ENCODE measurements around the gene CD22. TPM values are rescaled to one million over a fixed set of nuclear protein-coding genes. Genes with fewer than 3 reads are reported as not detected.

CD22 gene
- total and polyA plus RNA-seq, 2 donors (not counting 3 experiments of a cell fraction or from before 2014, with no cell fraction given), result not detected

- dilution Hi-C loops (cut with MboI; ENCODE audit: extremely low pct_ligation_motif_present, low sequenced_read_pairs) (no loop called here), intact Hi-C loops (cut with micrococcal nuclease) (no loop called here)
- no peaks in the 10 kb centered on the region for H3K9me1 ChIP-seq (replicated peaks; ENCODE audit: control insufficient read depth, extremely low read depth, insufficient read depth, low read length)
- no peak overlapping the region for H3K9ac ChIP-seq (replicated peaks; ENCODE audit: extremely low read depth, insufficient read depth, low read length)
- H4K20me1 ChIP-seq (replicated peaks; ENCODE audit: control insufficient read depth, extremely low read depth, insufficient read depth, low read length), result no peaks in the 10 kb centered on the region
- TF ChIP-seq EZH2 (IDR thresholded peaks at IDR 0.05; ENCODE audit: borderline replicate concordance, low read depth, low read length, severe bottlenecking) (no peak), POLR2A (IDR thresholded peaks at IDR 0.05; ENCODE audit: low read depth, low read length) (no peak), JUN (IDR thresholded peaks at IDR 0.05; ENCODE audit: borderline replicate concordance, insufficient read depth, insufficient read length, low read depth) (no peak)
- H3K27me3 ChIP-seq (ENCODE audit: control insufficient read depth in 2 of 2, insufficient read depth in 2 of 2, low read length in 2 of 2), result peaks cover 1 to 8% of the 10 kb centered on the region in 2 experiments
- H3K4me3 ChIP-seq (replicated peaks in 1 of 3; ENCODE audit: insufficient read depth in 1 of 3, low read depth in 1 of 3, low read length in 3 of 3), result no peak overlapping the region
- H3K4me2 ChIP-seq (ENCODE audit: insufficient read depth, low read length), result no peak overlapping the region
- no peaks in the 10 kb centered on the region for H3K9me3 ChIP-seq (replicated peaks; ENCODE audit: control insufficient read depth, insufficient read depth, low read length)
- no TSS peak for BruUV-seq (replicated peaks)
- POLR2A ChIA-PET, result no interaction called here
- H2AFZ ChIP-seq (ENCODE audit: low read depth, low read length), result no peak overlapping the region
- no peak overlapping the region for H3K27ac ChIP-seq (ENCODE audit: insufficient read depth, low read depth, low read length)
- FAIRE-seq, result no peak
- no peaks in the 10 kb centered on the region for H3K36me3 ChIP-seq (ENCODE audit: control insufficient read depth in 2 of 2, extremely low read depth in 1 of 2, insufficient read depth in 2 of 2, low read length in 2 of 2)
- H3K4me1 ChIP-seq (ENCODE audit: control insufficient read depth, extremely low read depth, insufficient read depth, low read length), result peaks cover 5% of the 10 kb centered on the region
- H3K79me2 ChIP-seq (ENCODE audit: control insufficient read depth, insufficient read depth, low read length), result no peaks in the 10 kb centered on the region
- DNase-seq (ENCODE audit: low read depth, low spot score), result no peak
- CTCF ChIA-PET, result no interaction called here
Observed at GRCh38 chr19:35322014-35322413, 7.0 kb upstream of the CD22 start.

DNA sequence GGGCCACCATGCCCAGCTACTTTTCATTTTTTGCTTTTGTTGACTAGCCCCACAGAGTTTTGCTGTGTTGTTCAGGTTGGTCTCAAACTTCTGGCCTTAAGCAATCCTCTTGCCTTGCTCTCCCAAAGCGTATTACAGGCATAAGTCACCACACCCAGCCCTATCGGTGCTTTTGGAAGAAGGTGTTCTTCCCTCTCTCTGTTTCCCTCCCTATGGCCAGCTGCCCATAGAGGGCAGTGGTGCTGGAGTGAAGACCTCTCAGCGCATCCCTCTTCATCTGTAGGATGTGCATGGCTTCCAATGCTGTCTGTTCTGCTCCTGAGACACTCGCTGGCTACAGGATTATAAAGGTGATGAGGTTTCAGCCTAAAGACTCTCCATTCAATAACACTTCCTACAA lies 1.3 kb upstream of the CD22 start:
- intact Hi-C loops (cut with micrococcal nuclease), result no loop called here
- CTCF ChIA-PET, result interaction anchor here (1.2 to 1.3 kb wide), 2 partner anchors 25 to 140 kb away, joined by 3 to 5 read pairs; no protein-coding TSS in a partner anchor
- BruUV-seq (replicated peaks), result no TSS peak

More for the DNA sequence above, 1.3 kb upstream of the CD22 start:
- Histone ChIP-seq H3K9me3 (replicated peaks; ENCODE audit: control insufficient read depth, insufficient read depth, low read length) (no peaks in the 10 kb centered on the region), H4K20me1 (replicated peaks; ENCODE audit: control insufficient read depth, extremely low read depth, insufficient read depth, low read length) (no peaks in the 10 kb centered on the region), H3K27ac (ENCODE audit: insufficient read depth, low read depth, low read length) (no peak overlapping the region), H3K9me1 (replicated peaks; ENCODE audit: control insufficient read depth, extremely low read depth, insufficient read depth, low read length) (no peaks in the 10 kb centered on the region), H3K9ac (replicated peaks; ENCODE audit: extremely low read depth, insufficient read depth, low read length) (no peak overlapping the region), H3K4me3 (replicated peaks in 1 of 3; ENCODE audit: insufficient read depth in 1 of 3, low read depth in 1 of 3, low read length in 3 of 3) (no peak overlapping the region), H2AFZ (ENCODE audit: low read depth, low read length) (no peak overlapping the region), H3K36me3 (ENCODE audit: control insufficient read depth in 2 of 2, extremely low read depth in 1 of 2, insufficient read depth in 2 of 2, low read length in 2 of 2) (no peaks in the 10 kb centered on the region), H3K27me3 (ENCODE audit: control insufficient read depth in 2 of 2, insufficient read depth in 2 of 2, low read length in 2 of 2) (peaks cover 3 to 5% of the 10 kb centered on the region in 2 experiments), H3K79me2 (ENCODE audit: control insufficient read depth, insufficient read depth, low read length) (no peaks in the 10 kb centered on the region), H3K4me2 (ENCODE audit: insufficient read depth, low read length) (no peak overlapping the region), H3K4me1 (ENCODE audit: control insufficient read depth, extremely low read depth, insufficient read depth, low read length) (no peaks in the 10 kb centered on the region)
- DNase-seq (ENCODE audit: low read depth, low spot score), result no peak
- POLR2A ChIA-PET, result no interaction called here
- no peak for FAIRE-seq
- no peak for TF ChIP-seq FOS (IDR thresholded peaks at IDR 0.05; ENCODE audit: borderline replicate concordance, insufficient read depth, low read length)
- TF ChIP-seq POLR2AphosphoS5 (IDR thresholded peaks at IDR 0.05; ENCODE audit: insufficient read depth, low read depth, low read length), result no peak
- no peak for TF ChIP-seq EZH2 (IDR thresholded peaks at IDR 0.05; ENCODE audit: borderline replicate concordance, low read depth, low read length, severe bottlenecking)
- TF ChIP-seq, protein P1, sequence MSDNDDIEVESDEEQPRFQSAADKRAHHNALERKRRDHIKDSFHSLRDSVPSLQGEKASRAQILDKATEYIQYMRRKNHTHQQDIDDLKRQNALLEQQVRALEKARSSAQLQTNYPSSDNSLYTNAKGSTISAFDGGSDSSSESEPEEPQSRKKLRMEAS (IDR thresholded peaks at IDR 0.05; ENCODE audit: insufficient read depth, insufficient read length), result no peak
- TF ChIP-seq JUN (IDR thresholded peaks at IDR 0.05; ENCODE audit: borderline replicate concordance, insufficient read depth, insufficient read length, low read depth), result no peak
- no peak for TF ChIP-seq MYC (IDR thresholded peaks at IDR 0.05; ENCODE audit: low read depth, low read length)
- TF ChIP-seq CTCF (IDR thresholded peaks at IDR 0.05; ENCODE audit: extremely low read depth in 1 of 2, insufficient read depth in 1 of 2, low read depth in 1 of 2, low read length in 2 of 2), result no peak
- TF ChIP-seq POLR2A (IDR thresholded peaks at IDR 0.05; ENCODE audit: low read depth, low read length), result no peak
- TF ChIP-seq GATA2 (IDR thresholded peaks at IDR 0.05; ENCODE audit: insufficient read depth, insufficient read length, low read depth, low read length), result no peak
- dilution Hi-C loops (cut with MboI; ENCODE audit: extremely low pct_ligation_motif_present, low sequenced_read_pairs), result no loop called here
